Gastrocnemius medialis (tissue), 4 donors: Measurements from ENCODE around the gene PRIMA1.

Experiments
- POLR2A ChIP-seq, 2 donors: fragments of 450-650 bp; IDR thresholded peaks; one replicate each; pipeline ENCODE4 v1.6.1; 2017; ENCODE audit warnings: antibody characterized with exemption in 2 of 2, mild to moderate bottlenecking in 2 of 2, moderate library complexity in 2 of 2
- TF ChIP-seq, protein P1 (sequence below), 5 experiments: fragments of 450-650 bp in 3 of 5; fragments of 200-600 bp in 2 of 5; sonication (generic) in 2 of 5; IDR thresholded peaks in 4 of 5; conservative IDR thresholded peaks in 1 of 5; 1 replicate in 4 of 5; 2 replicates in 1 of 5; pipeline ENCODE4 v1.5.1; 2016 to 2019; ENCODE audit warnings: antibody characterized with exemption in 5 of 5, mild to moderate bottlenecking in 3 of 5, moderate library complexity in 3 of 5

GRCh38 chr14:93701562-93701961, 86.7 kb downstream of the PRIMA1 start:
- TF ChIP-seq, protein P1, sequence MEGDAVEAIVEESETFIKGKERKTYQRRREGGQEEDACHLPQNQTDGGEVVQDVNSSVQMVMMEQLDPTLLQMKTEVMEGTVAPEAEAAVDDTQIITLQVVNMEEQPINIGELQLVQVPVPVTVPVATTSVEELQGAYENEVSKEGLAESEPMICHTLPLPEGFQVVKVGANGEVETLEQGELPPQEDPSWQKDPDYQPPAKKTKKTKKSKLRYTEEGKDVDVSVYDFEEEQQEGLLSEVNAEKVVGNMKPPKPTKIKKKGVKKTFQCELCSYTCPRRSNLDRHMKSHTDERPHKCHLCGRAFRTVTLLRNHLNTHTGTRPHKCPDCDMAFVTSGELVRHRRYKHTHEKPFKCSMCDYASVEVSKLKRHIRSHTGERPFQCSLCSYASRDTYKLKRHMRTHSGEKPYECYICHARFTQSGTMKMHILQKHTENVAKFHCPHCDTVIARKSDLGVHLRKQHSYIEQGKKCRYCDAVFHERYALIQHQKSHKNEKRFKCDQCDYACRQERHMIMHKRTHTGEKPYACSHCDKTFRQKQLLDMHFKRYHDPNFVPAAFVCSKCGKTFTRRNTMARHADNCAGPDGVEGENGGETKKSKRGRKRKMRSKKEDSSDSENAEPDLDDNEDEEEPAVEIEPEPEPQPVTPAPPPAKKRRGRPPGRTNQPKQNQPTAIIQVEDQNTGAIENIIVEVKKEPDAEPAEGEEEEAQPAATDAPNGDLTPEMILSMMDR (IDR thresholded peaks at IDR 0.05 in 4 of 5, conservative IDR thresholded peaks at IDR 0.05 in 1 of 5), result no peak
- no peak for TF ChIP-seq POLR2A (IDR thresholded peaks at IDR 0.05)
